ENCODE measurements around the gene LCN6.
"Not testable (repeated sequence)": the region's sequence is repeated elsewhere in the genome, so short reads cannot be mapped to it uniquely, and the experiment has no call there.

The LCN6 gene

GRCh38 chr9:136748201-136748600 lies at the start of gene LCN6:
TSS of gene LCN6 (minus strand) at chr9:136748525. CDS start at chr9:136748483, 42 bp downstream.
- TF ChIP-seq CTCF (conservative IDR thresholded peaks at IDR 0.05; ENCODE audit: control insufficient read depth, insufficient read depth, low read depth, low read length) = no peak
- DNase-seq (ENCODE audit: low read depth) = no peak
- no peak within 1 kb of the TSS for H3K4me3 ChIP-seq (ENCODE audit: control insufficient read depth, low read depth, low read length)

DNA sequence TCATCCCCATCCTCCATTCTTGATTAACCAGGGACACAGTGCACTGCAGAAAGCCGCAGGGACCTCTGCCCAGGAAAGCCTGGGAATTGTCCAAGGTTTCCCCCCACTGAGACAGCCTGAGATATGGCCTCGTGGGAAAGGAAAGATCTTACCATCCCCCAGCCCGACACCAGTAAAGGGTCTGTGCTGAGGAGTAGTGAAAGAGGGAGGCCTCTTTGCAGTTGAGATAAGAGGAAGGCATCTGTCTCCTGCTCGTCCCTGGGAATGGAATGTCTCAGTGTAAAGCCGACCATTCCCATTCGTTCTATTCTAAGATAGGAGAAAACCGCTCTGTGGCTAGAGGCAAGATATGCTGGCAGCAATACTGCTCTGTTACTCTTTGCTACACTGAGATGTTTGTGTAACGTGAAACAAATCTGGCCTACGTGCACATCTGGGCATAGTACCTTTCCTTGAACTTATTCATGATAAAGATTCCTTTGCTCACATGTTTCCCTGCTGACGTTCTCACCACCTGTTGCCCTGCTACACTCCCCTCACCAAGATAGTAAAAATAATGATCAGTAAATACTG lies 48.5 kb upstream of the LCN6 start:
- not testable (repeated sequence) for DNase-seq (ENCODE audit: low read depth); H3K4me3 ChIP-seq (ENCODE audit: control insufficient read depth, low read depth, low read length)

DNA sequence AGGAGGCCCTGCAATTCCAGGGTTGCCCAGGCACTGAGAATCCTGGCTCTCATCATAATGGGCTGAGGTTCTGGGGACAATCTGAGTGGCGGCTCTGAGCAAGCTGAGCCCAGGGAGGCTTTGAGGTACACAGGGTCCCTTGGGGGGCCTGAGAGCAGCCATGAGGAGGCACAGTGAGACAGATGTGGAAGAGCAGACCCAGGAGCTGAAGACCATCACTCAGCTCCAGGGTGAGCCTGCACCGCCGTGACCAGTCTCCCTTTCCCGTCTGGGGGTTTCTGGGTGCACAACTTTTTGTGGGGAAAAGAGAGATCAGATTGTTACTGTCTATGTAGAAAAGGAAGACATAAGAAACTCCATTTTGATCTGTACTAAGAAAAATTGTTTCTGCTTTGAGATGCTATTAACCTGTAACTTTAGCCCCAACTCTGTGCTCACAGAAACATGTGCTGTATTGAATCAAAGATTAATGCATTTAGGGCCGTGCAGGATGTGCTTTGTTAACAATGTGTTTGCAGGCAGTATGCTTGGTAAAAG lies 48.0 kb upstream of the LCN6 start, which contains the start of gene CCDC183:
Gene CCDC183 (plus strand): TSS at position 101 of the 537 bp plus-strand sequence. CDS start 60 bp downstream, at position 161.
- no peak for DNase-seq (ENCODE audit: low read depth)
- H3K4me3 ChIP-seq (ENCODE audit: control insufficient read depth, low read depth, low read length) = no peak within 1 kb of the TSS
- TF ChIP-seq CTCF (conservative IDR thresholded peaks at IDR 0.05; ENCODE audit: control insufficient read depth, insufficient read depth, low read depth, low read length) = no peak

DNA sequence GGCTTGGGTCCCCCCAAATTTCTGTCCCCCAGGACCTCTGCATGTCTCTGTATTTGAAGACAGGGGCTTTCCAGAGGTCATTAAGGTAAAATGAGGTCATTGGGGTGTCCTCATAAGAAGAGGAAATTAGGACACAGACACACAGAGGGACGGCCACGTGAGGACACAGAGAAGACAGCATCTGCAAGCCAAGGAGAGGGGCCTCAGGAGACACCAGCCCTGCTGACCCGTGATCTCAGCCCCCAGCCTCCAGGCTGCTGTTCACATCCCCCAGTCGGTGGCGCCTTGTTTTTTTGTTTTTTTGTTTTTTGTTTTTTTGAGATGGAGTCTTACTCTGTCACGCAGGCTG lies 46.6 kb upstream of the LCN6 start:
- TF ChIP-seq CTCF (conservative IDR thresholded peaks at IDR 0.05; ENCODE audit: control insufficient read depth, insufficient read depth, low read depth, low read length) = no peak
- no peak overlapping the region for H3K4me3 ChIP-seq (ENCODE audit: control insufficient read depth, low read depth, low read length)
- DNase-seq (ENCODE audit: low read depth) = no peak

DNA sequence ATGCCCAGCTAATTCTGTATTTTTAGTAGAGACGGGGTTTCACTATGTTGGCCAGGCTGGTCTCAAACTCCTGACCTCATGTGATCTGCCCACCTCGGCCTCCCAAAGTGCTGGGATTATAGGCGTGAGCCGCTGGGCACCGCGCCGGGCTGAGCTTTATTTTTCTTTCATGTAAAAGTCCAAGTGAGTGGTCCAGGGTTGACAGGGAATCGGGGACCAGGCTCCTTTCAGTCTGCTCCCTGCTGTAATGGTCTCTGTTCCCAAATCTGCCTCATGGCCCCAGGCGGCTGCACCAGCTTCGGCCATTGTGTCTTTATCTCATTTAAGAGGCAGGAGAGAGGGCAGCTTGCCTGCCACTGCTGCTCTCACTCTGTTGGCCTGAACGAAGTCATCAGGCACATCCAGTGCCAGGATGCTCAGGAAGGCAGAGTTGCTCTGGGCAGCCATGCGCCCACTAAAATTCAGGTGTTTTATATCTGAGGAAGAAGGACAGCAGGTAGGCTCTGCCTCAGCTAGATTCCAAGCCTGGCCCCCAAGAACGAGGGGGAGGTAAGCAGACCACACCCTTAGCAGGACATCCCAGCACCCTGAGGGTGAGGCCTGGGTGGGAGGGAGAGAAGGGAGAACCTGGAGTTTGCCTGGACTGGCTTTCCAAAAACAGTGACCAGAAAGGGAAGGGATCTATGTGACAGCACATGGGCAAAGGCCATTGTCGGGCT lies 46.1 kb upstream of the LCN6 start:
- no peak overlapping the region for H3K4me3 ChIP-seq (ENCODE audit: control insufficient read depth, low read depth, low read length)
- DNase-seq (ENCODE audit: low read depth) = no peak
- TF ChIP-seq CTCF (conservative IDR thresholded peaks at IDR 0.05; ENCODE audit: control insufficient read depth, insufficient read depth, low read depth, low read length) = no peak

- TF ChIP-seq CTCF (conservative IDR thresholded peaks at IDR 0.05; ENCODE audit: control insufficient read depth, insufficient read depth, low read depth, low read length) = no peak
- H3K4me3 ChIP-seq (ENCODE audit: control insufficient read depth, low read depth, low read length) = no peak overlapping the region
- no peak for DNase-seq (ENCODE audit: low read depth)
Observed at GRCh38 chr9:136793086-136793946, 45.0 kb upstream of the LCN6 start.

Data from fibroblast of mammary gland (primary cell).